Peyer's patch (tissue), 4 donors: ENCODE measurements around the gene CASZ1. TPM values are rescaled to one million over a fixed set of nuclear protein-coding genes. Genes with fewer than 3 reads are reported as not detected.

ENCODE experiments used
- DNase-seq, 3 donors: peaks; one replicate each; pipeline ENCODE4 v3.0.0-alpha.2; 2017 to 2019
- H3K27ac ChIP-seq, 4 donors: fragments of 200-600 bp; sonication (generic); one replicate each; pipeline ENCODE4 v1.5.1; 2016 to 2019
- H3K27me3 ChIP-seq, 2 donors: fragments of 200-600 bp; sonication (generic); one replicate each; pipeline ENCODE4 v1.5.1; 2019
- H3K36me3 ChIP-seq, 3 donors: fragments of 200-600 bp; sonication (generic); one replicate each; pipeline ENCODE4 v1.5.1; 2016 to 2019
- H3K4me1 ChIP-seq, 4 donors: fragments of 200-600 bp; sonication (generic); one replicate each; pipeline ENCODE4 v1.5.1; 2016 to 2019
- H3K4me3 ChIP-seq, 4 donors: fragments of 200-600 bp; sonication (generic); 1 replicate in 3 of 4; 2 replicates in 1 of 4; pipeline ENCODE4 v1.5.1; 2016 to 2019; ENCODE audit warnings: mild to moderate bottlenecking in 1 of 4
- H3K9me3 ChIP-seq, 4 donors: fragments of 200-600 bp; sonication (generic); one replicate each; pipeline ENCODE4 v1.5.1; 2016 to 2019; ENCODE audit warnings: mild to moderate bottlenecking in 1 of 4
- CTCF ChIP-seq, 6 experiments: fragments of 450-650 bp in 4 of 6; fragments of 200-600 bp in 2 of 6; sonication (generic) in 1 of 6; IDR thresholded peaks; one replicate each; pipeline ENCODE4 v1.5.1; 2017 to 2019; ENCODE audit warnings: antibody characterized with exemption in 6 of 6, mild to moderate bottlenecking in 3 of 6, moderate library complexity in 1 of 6
- POLR2A ChIP-seq, 2 donors: fragments of 450-650 bp; IDR thresholded peaks; one replicate each; pipeline ENCODE4 v1.5.1; 2017; ENCODE audit warnings: antibody characterized with exemption in 2 of 2, mild to moderate bottlenecking in 2 of 2, moderate library complexity in 2 of 2
- total RNA-seq, 4 donors: library from RNA; depleted of rRNA; stranded (reverse); fragments of >200 nt; gene quantifications; one replicate each; pipeline ENCODE4 v1.1.0, GENCODE V29; 2016

Gene CASZ1
- total RNA-seq, 4 donors from 2014 or later = 87.5 to 165 (median 137) TPM

GRCh38 chr1:10733474-10734366 is 62.7 kb downstream of the CASZ1 start:
- no peaks in the 10 kb centered on the region for H3K9me3 ChIP-seq
- H3K27me3 ChIP-seq = no peaks in the 10 kb centered on the region
- H3K36me3 ChIP-seq = no peaks in the 10 kb centered on the region
- no peak overlapping the region for H3K4me3 ChIP-seq
- DNase-seq = no peak
- no peak for TF ChIP-seq CTCF (IDR thresholded peaks at IDR 0.05)
- no peak for TF ChIP-seq POLR2A (IDR thresholded peaks at IDR 0.05)
- peaks cover 0 to 45% (median 5%) of the 10 kb centered on the region in 4 donors for H3K4me1 ChIP-seq
- peak overlapping the region in 1 of 4 donors; percentile 42 for H3K27ac ChIP-seq

GRCh38 chr1:10730985-10731384 is 65.5 kb downstream of the CASZ1 start:
- H3K27ac ChIP-seq = peak overlapping the region in 2 of 4 donors; percentile 59 to 62
- no peaks in the 10 kb centered on the region for H3K27me3 ChIP-seq
- H3K36me3 ChIP-seq = no peaks in the 10 kb centered on the region
- no peak overlapping the region for H3K4me3 ChIP-seq
- no peak for TF ChIP-seq CTCF (IDR thresholded peaks at IDR 0.05)
- no peak for TF ChIP-seq POLR2A (IDR thresholded peaks at IDR 0.05)
- H3K9me3 ChIP-seq = no peaks in the 10 kb centered on the region
- DNase-seq = no peak
- peaks cover 0 to 36% (median 1%) of the 10 kb centered on the region in 4 donors for H3K4me1 ChIP-seq

GRCh38 chr1:10728595-10729410 is 67.6 kb downstream of the CASZ1 start:
- no peaks in the 10 kb centered on the region for H3K27me3 ChIP-seq
- TF ChIP-seq POLR2A (IDR thresholded peaks at IDR 0.05) = no peak
- no peak for TF ChIP-seq CTCF (IDR thresholded peaks at IDR 0.05)
- H3K4me3 ChIP-seq = no peak overlapping the region
- no peaks in the 10 kb centered on the region for H3K36me3 ChIP-seq
- no peak for DNase-seq
- peaks cover 0 to 37% (median under 1%) of the 10 kb centered on the region in 4 donors for H3K4me1 ChIP-seq
- H3K9me3 ChIP-seq = no peaks in the 10 kb centered on the region
- H3K27ac ChIP-seq = no peak overlapping the region

GRCh38 chr1:10727751-10728232 is 68.7 kb downstream of the CASZ1 start:
- no peaks in the 10 kb centered on the region for H3K9me3 ChIP-seq
- no peak for TF ChIP-seq CTCF (IDR thresholded peaks at IDR 0.05)
- no peak for TF ChIP-seq POLR2A (IDR thresholded peaks at IDR 0.05)
- no peak overlapping the region for H3K4me3 ChIP-seq
- DNase-seq = no peak
- peaks cover 0 to 42% (median 0%) of the 10 kb centered on the region in 4 donors for H3K4me1 ChIP-seq
- no peaks in the 10 kb centered on the region for H3K27me3 ChIP-seq
- no peak overlapping the region for H3K27ac ChIP-seq
- no peaks in the 10 kb centered on the region for H3K36me3 ChIP-seq

GRCh38 chr1:10726355-10726754 is 70.1 kb downstream of the CASZ1 start:
- no peaks in the 10 kb centered on the region for H3K9me3 ChIP-seq
- no peak for DNase-seq
- TF ChIP-seq CTCF (IDR thresholded peaks at IDR 0.05) (no peak), POLR2A (IDR thresholded peaks at IDR 0.05) (no peak)
- H3K4me3 ChIP-seq = no peak overlapping the region
- H3K4me1 ChIP-seq = peaks cover 0 to 42% (median 0%) of the 10 kb centered on the region in 4 donors
- no peaks in the 10 kb centered on the region for H3K36me3 ChIP-seq
- H3K27me3 ChIP-seq = no peaks in the 10 kb centered on the region
- no peak overlapping the region for H3K27ac ChIP-seq
